Measurements from ENCODE around the gene DZANK1.
"Not testable (repeated sequence)": the region's sequence is repeated elsewhere in the genome, so short reads cannot be mapped to it uniquely, and the experiment has no call there.

Gene DZANK1

DNA sequence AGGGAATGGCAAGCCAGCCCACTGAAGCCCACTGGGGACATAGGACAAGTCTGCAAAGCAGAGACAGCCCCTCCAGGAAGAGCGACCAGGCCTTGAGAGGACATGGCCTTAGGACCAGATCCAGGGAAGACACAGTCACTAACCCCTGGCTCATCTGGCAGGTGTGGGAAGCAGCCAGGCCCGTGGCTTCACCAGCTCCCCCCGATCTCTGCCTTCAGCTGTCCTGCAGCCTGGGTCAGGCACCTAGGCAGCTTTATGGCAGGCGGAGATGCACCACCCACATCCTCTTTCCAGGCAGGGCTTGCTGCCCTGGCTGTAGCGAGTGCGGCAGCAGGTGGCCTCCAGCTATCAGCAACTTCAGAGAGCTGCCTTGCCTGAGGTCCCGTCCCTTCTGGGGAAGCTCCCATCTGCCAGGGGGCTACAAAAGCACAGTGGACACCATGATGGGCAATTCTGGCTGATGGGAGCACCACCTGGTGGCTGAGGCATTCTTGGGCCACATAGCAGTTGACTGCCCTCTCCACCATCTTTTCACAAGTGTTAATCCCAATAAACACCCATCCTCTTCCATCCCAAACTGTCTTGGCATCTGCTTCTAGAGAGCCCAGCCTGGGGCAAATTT is 85.8 kb downstream of the DZANK1 start:
- no peak for DNase-seq (ENCODE audit: low read depth in 2 of 2, low spot score in 1 of 2)

DNA sequence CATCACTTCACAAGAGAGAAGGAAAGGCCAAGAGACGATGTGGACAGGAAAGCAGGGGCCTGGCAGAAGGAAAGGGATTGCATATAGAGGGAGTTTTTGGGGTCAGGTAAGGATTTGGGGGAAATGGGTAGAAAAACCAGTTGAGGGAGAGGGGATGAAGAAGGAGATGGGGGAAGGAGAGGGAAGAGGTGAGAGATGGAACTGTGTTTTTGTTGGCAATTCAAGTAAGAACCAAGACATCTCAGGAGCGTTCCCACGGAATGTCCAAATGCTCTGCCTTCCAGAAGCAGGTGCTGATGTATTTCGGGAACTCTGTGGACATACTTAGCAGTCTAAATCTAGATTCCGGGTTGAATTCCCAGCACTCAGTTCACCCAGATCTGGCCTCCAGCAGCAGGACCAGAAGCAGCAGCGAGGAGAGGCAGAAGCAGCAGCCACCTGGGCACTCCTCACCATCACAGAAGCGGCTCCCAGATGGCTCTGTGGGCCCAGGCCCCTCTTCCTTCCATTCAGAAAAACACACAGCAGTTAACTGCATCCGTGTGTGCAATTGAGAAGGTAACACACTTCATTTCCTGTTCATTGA is 88.8 kb downstream of the DZANK1 start:
- no peak for DNase-seq (ENCODE audit: low read depth in 2 of 2, low spot score in 1 of 2)

DNA sequence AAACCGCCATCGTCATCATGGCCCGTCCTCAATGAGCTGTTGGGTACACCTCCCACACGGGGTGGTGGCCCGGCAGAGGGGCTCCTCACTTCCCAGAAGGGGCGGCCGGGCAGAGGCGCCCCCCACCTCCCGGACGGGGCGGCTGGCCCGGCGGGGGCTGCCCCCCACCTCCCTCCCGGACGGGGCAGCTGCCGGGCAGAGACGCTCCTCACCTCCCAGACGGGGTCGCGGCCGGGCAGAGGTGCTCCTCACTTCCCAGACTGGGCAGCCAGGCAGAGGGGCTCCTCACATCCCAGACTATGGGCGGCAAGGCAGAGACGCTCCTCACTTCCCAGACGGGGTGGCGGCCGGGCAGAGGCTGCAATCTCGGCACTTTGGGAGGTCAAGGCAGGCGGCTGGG is 91.3 kb downstream of the DZANK1 start:
- not testable (repeated sequence) for DNase-seq (ENCODE audit: low read depth in 2 of 2, low spot score in 1 of 2)

DNA sequence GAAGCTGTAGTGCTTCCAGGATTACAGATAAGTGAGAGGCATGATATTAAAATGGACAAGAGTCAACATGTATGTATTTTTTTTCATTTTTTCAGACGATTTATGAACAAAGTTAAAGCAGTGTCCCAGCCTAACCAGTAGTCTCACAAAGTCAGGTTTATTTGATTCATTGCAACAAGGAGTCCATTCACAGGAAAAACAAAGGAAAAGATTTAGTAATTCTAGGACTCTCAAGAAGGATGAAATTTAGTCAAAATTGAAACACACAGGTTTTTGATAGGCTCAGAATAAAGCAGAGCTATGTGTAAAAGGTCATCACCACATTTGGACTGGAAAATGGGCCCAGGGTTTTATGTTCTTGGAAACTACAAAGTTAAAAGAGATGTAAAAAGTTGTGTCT is 94.5 kb downstream of the DZANK1 start:
- no peak for DNase-seq (ENCODE audit: low read depth in 2 of 2, low spot score in 1 of 2)

DNA sequence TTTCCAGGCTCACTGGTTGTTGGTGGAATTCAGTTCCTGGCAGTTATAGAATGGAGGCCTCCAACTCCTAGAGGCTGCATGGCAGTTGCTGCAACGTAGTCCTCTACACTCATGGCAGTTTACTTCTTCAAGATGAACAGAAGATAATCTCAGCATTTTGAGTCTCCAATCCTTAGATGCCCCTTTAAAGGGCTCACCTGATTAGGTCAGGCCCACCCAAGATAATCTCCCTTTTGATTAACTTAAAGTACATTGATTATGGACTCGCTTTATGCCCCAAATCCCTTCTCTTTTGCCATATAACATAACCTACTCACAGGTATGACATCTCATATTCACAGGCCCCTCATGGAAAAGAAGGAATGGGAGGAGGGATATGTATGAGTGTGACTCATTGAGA is 102.1 kb downstream of the DZANK1 start:
- no peak for DNase-seq (ENCODE audit: low read depth in 2 of 2, low spot score in 1 of 2)

DNA sequence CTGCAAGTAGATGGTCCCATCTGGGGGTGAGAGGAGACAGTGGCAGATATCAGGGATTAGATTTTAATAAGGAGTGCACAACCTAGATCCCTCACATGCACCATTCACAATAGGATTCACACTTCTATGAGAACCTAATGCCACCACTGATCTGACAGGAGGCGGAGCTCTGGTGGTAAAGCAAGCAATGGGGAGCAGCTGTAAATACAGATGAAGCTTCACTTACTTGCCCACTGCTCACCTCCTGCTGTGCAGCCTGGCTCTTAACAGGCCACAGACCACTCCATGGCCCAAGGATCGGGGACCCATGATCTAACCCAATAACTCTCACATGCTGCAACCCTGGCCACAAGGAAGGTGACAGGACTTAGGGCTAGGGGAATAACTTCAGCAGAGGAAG is 103.1 kb downstream of the DZANK1 start:
- DNase-seq (ENCODE audit: low read depth in 2 of 2, low spot score in 1 of 2) = no peak

DNA sequence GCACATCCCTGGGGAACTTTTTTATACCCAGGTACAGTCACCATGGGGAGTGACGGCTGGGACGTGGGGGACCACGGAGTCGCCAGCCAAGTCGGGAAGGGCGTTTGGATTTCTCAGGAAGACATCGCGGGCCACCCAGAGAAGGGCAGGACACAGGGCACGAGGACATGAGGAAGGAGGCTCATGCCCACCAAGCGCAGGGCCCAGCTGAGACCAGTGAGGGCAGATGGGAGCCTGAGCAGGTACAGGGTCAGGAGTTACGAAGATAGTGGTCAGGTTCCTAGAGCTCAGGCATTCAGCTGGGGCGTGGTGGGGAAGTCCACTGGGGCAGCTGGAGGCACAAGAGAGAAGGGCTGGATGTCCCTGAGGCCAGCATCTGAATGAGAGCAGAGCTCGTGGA is 103.9 kb downstream of the DZANK1 start:
- DNase-seq (ENCODE audit: low read depth in 2 of 2, low spot score in 1 of 2) = no peak

DNA sequence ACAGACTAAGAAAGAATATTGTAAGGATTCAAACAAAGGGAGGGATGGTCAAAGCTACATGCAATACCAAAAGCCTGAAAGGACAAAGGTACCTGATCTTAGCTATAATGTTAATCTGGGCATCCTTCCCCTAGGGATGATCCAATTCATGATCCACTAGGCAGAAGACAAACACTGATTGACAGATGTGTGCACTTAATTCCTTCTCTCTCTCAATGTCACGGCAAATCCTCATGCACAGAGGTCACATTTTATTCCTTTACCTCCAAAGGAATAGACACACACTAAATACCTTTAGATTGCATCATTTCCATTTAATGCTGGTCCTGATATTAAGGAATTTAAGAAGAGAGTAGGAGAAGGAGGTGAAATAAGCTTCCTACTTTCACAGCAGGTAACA is 105.2 kb downstream of the DZANK1 start:
- no peak for DNase-seq (ENCODE audit: low read depth in 2 of 2, low spot score in 1 of 2)

DNA sequence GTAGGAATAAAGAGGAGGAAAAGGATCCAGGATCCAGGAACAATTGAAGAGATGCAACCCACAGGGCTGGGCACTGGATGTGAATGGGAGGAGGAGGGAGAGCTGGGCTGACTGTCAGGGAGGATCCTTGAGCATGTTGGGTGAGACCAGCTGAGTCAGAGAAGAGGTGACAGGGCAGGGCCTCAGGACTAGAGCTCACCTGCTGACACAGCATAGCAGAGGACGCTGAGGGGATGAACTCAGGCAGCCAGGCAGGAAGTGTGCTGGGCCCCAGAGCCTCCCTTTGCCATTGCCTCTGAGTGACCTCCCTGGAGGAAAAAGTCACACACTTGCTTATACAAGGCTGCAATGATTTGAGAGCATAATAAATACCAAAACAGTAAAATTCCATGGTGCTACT is 106.2 kb downstream of the DZANK1 start:
- no peak for DNase-seq (ENCODE audit: low read depth in 2 of 2, low spot score in 1 of 2)

DNA sequence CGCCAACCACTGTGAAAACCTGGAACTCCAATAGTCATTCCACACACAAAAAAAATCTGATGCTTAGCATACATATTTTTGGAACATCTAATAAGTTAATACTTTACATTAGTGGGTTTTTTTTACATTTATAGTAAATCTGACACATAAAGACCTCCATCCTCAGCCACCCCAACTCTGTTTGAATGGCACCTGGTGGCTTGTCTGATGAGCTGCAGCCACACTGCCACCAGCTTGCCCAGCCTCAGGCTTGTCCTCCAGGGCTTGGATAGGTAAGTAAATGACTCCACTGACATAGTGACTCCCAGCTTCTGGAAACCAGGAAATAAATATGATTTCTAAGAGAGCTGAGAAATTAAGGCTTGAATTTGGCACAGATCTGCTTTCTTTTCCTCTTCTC is 107.0 kb downstream of the DZANK1 start:
- DNase-seq (ENCODE audit: low read depth in 2 of 2, low spot score in 1 of 2) = no peak

DNA sequence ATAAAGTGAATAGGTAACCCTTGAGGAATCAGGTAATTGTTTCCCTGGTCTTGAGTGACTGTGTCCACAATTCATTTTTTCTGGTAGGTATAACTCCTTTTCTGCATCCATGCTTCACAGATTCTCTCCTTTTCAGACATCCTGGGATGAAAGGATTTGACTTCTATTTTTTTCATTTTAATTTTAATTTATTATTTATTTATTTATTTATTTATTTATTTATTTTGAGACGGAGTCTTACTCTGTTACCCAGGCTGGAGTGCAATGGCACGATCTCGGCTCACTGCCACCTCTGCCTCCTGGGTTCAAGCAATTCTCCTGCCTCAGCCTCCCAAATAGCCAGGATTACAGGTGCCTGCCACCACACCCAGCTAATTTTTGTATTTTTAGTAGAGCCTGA is 117.1 kb downstream of the DZANK1 start:
- DNase-seq (ENCODE audit: low read depth in 2 of 2, low spot score in 1 of 2) = not testable (repeated sequence)

All from stimulated activated CD8-positive, alpha-beta memory T cell treated with anti-CD3 and anti-CD28 coated beads, Interleukin-4, amount 100 ng/mL, for 4 hours (primary cell).